CD4-positive, CD25-positive, alpha-beta regulatory T cell (primary cell): ENCODE results near the gene RECK. TPM values are rescaled to one million over a fixed set of nuclear protein-coding genes. Genes with fewer than 3 reads are reported as not detected.

Source experiments
- ATAC-seq, 2 donors: fragments of 150-1000 bp; cut with Tn5 transposase; one replicate each; pipeline ENCODE4 v1.10.0; 2021; ENCODE audit warnings: low read depth in 2 of 2, moderate number of reproducible peaks in 2 of 2, moderate library complexity in 1 of 2
- DNase-seq, 3 donors: peaks; one replicate each; pipeline versions ENCODE4 v3.0.0 to v3.0.0-alpha.2; 2012 to 2022; ENCODE audit warnings: mixed read lengths in 1 of 3
- H3K27ac ChIP-seq: one replicate; pipeline ENCODE4 v1.7.0; 2013; ENCODE audit warnings: mild to moderate bottlenecking, low read length; ENCODE audit not compliant: insufficient read depth, poor library complexity, severe bottlenecking
- H3K27me3 ChIP-seq: one replicate; pipeline ENCODE4 v1.7.0; 2013; ENCODE audit warnings: low read length; ENCODE audit not compliant: control insufficient read depth, insufficient read depth
- H3K36me3 ChIP-seq: one replicate; pipeline ENCODE4 v1.7.0; 2013; ENCODE audit warnings: mild to moderate bottlenecking, low read length, moderate library complexity; ENCODE audit not compliant: control insufficient read depth, insufficient read depth
- H3K4me1 ChIP-seq: 2 replicates; pipeline ENCODE4 v1.7.0; 2013; ENCODE audit warnings: mild to moderate bottlenecking, low read length; ENCODE audit not compliant: insufficient read depth, control insufficient read depth, poor library complexity, severe bottlenecking
- H3K4me3 ChIP-seq: one replicate; pipeline ENCODE4 v1.7.0; 2013; ENCODE audit warnings: low read depth, mild to moderate bottlenecking, low read length, moderate library complexity
- H3K9me3 ChIP-seq, 2 experiments: 1 replicate in 1 of 2; 2 replicates in 1 of 2; pipeline ENCODE4 v1.7.0; 2013; ENCODE audit warnings: low read length in 2 of 2, mild to moderate bottlenecking in 1 of 2, moderate library complexity in 1 of 2; ENCODE audit not compliant: control insufficient read depth in 2 of 2
- H3K27ac Mint-ChIP-seq, 3 donors: one replicate each; pipeline ENCODE4 v1.8.0; 2020 to 2022; ENCODE audit warnings: mild to moderate bottlenecking in 3 of 3, mixed read lengths in 3 of 3, moderate library complexity in 2 of 3
- H3K27me3 Mint-ChIP-seq: one replicate; pipeline ENCODE4 v1.8.0; 2022; ENCODE audit warnings: mild to moderate bottlenecking, mixed read lengths
- H3K36me3 Mint-ChIP-seq: one replicate; pipeline ENCODE4 v1.8.0; 2020; ENCODE audit warnings: mixed read lengths
- H3K4me1 Mint-ChIP-seq, 4 donors: one replicate each; pipeline ENCODE4 v1.8.0; 2020 to 2022; ENCODE audit warnings: mixed read lengths in 4 of 4, mild to moderate bottlenecking in 1 of 4
- H3K4me3 Mint-ChIP-seq, 4 donors: one replicate each; pipeline ENCODE4 v1.8.0; 2020 to 2022; ENCODE audit warnings: mild to moderate bottlenecking in 4 of 4, mixed read lengths in 4 of 4, moderate library complexity in 3 of 4
- H3K9me3 Mint-ChIP-seq, 7 donors: one replicate each; pipeline ENCODE4 v1.8.0; 2020 to 2022; ENCODE audit warnings: mixed read lengths in 7 of 7, mild to moderate bottlenecking in 3 of 7, moderate library complexity in 2 of 7
- polyA plus RNA-seq, 4 donors: library from polyadenylated mRNA; unstranded; fragments of 300-500 nt; fragmentation: Illumina TruSeq; gene quantifications; one replicate each; pipeline ENCODE4 v1.2.3, GENCODE V29; 2021
- total RNA-seq: library from RNA; stranded (reverse); gene quantifications from one replicate; pipeline ENCODE4 v1.2.3, GENCODE V29; 2022

The RECK gene
- total and polyA plus RNA-seq, 5 donors from 2014 or later = 5.5 to 12.6 (median 6.5) TPM

DNA sequence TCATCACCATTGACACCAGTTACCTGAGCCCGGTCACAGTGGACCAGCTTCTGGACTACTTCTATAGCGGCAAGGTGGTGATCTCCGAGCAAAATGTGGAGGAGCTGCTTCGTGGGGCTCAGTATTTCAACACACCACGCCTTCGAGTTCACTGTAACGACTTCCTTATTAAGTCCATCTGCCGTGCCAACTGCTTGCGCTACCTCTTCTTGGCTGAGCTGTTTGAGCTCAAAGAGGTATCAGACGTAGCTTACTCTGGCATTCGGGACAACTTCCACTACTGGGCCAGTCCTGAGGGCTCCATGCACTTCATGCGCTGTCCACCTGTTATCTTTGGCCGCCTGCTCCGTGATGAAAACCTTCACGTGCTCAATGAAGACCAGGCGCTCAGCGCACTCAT, 133.0 kb downstream of the RECK start:
- Mint-ChIP-seq H3K9me3 (no peaks in the 10 kb centered on the region), H3K27me3 (peaks cover 10% of the 10 kb centered on the region), H3K4me1 (peaks cover 0 to 11% (median 3%) of the 10 kb centered on the region in 4 donors), H3K27ac (no peak overlapping the region), H3K36me3 (no peaks in the 10 kb centered on the region), H3K4me3 (no peak overlapping the region)
- H3K4me1 ChIP-seq = peaks cover 11% of the 10 kb centered on the region
- DNase-seq (no peak), ATAC-seq (no peak)
- H3K27me3 ChIP-seq = no peaks in the 10 kb centered on the region
- H3K27ac ChIP-seq = no peak overlapping the region
- H3K4me3 ChIP-seq = no peak overlapping the region
- no peaks in the 10 kb centered on the region for H3K9me3 ChIP-seq
- no peaks in the 10 kb centered on the region for H3K36me3 ChIP-seq

DNA sequence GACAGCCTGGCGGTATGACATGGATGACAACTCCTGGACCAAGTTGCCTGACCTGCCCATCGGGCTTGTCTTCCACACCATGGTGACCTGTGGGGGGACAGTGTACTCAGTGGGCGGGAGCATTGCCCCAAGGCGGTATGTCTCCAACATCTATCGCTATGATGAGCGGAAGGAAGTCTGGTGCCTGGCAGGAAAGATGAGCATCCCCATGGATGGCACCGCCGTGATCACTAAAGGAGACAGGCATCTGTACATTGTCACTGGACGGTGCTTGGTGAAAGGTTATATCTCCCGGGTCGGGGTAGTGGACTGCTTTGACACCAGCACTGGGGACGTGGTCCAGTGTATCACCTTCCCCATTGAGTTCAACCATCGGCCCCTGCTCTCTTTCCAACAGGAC, 133.8 kb downstream of the RECK start:
- no peaks in the 10 kb centered on the region for H3K9me3 Mint-ChIP-seq
- no peaks in the 10 kb centered on the region for H3K9me3 ChIP-seq
- no peaks in the 10 kb centered on the region for H3K36me3 Mint-ChIP-seq
- H3K27me3 ChIP-seq = no peaks in the 10 kb centered on the region
- no peaks in the 10 kb centered on the region for H3K36me3 ChIP-seq
- DNase-seq = no peak
- no peak overlapping the region for H3K4me3 ChIP-seq
- no peak overlapping the region for H3K27ac ChIP-seq
- peaks cover 10% of the 10 kb centered on the region for H3K27me3 Mint-ChIP-seq
- H3K4me1 ChIP-seq = peaks cover 11% of the 10 kb centered on the region
- H3K4me1 Mint-ChIP-seq = peaks cover 0 to 8% (median 3%) of the 10 kb centered on the region in 4 donors
- no peak overlapping the region for H3K27ac Mint-ChIP-seq
- ATAC-seq = no peak
- no peak overlapping the region for H3K4me3 Mint-ChIP-seq

DNA sequence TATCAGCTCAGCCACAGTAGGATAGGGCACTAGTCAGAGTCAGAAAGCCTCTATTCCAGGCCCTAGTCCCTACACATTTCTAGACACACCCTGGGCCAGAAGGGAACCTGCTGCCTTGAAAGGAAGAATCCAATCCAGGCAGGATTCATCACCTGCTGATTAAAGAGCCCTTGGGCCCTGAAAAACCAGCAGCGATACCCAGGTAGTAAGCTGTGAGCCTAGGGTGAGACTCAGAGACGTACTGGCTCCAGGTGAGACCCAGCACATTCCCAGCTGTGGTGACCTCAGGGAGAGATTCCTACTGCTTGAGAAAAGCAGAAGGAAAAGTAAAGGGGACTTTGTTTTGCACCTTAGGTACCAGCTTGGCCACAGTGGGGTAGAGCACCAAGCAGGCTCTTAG, 137.1 kb downstream of the RECK start:
- Histone ChIP-seq H3K4me3 (no peak overlapping the region), H3K9me3 (no peaks in the 10 kb centered on the region), H3K4me1 (no peaks in the 10 kb centered on the region), H3K27me3 (no peaks in the 10 kb centered on the region), H3K27ac (no peak overlapping the region), H3K36me3 (no peaks in the 10 kb centered on the region)
- Mint-ChIP-seq H3K9me3 (peaks cover 0 to 2% (median 0%) of the 10 kb centered on the region in 7 donors), H3K27me3 (peaks cover 24% of the 10 kb centered on the region), H3K36me3 (no peaks in the 10 kb centered on the region), H3K4me1 (peaks cover 0 to 2% (median 0%) of the 10 kb centered on the region in 4 donors), H3K4me3 (no peak overlapping the region), H3K27ac (no peak overlapping the region)
- ATAC-seq = no peak
- DNase-seq = no peak

Other genes with a start within 250 kb of the RECK start
- 7.7 TPM for gene NPR2, start 245.3 kb upstream of the RECK start, total RNA-seq
- gene NPR2, start 245.3 kb upstream of the RECK start, polyA plus RNA-seq = 1 to 10 TPM in 2 of 4 donors, under 1 TPM in 1, not detected in 1; 0.46 to 1.9 (median 1.5) TPM
- 0.99 TPM for gene SPAG8, start 224.7 kb upstream of the RECK start, total RNA-seq
- 1 to 10 TPM in 1 of 4 donors, under 1 TPM in 2, not detected in 1; 0.75 to 1.3 (median 0.85) TPM for gene SPAG8, start 224.7 kb upstream of the RECK start, polyA plus RNA-seq
- gene HINT2, start 221.9 kb upstream of the RECK start, total RNA-seq = 21.7 TPM
- 100 to 1,000 TPM in 2 of 4 donors, 10 to 100 TPM in 2; 70.5 to 105 (median 90.6) TPM for gene HINT2, start 221.9 kb upstream of the RECK start, polyA plus RNA-seq
- not detected for gene FAM221B, start 208.2 kb upstream of the RECK start, total RNA-seq
- under 1 TPM in 1 of 4 donors, not detected in 3; 0.03 TPM for gene FAM221B, start 208.2 kb upstream of the RECK start, polyA plus RNA-seq
- gene TMEM8B, start 207.7 kb upstream of the RECK start, total RNA-seq = 3.3 TPM
- gene TMEM8B, start 207.7 kb upstream of the RECK start, polyA plus RNA-seq = 1 to 10 TPM in 3 of 4 donors, under 1 TPM in 1; 0.21 to 1.5 (median 1.3) TPM
- gene OR13J1, start 166.5 kb upstream of the RECK start, total RNA-seq = not detected
- gene OR13J1, start 166.5 kb upstream of the RECK start, polyA plus RNA-seq = not detected
- not detected for gene HRCT1, start 130.7 kb upstream of the RECK start, total RNA-seq
- gene HRCT1, start 130.7 kb upstream of the RECK start, polyA plus RNA-seq = not detected
- gene SPAAR, start 127.4 kb upstream of the RECK start, total RNA-seq = not detected
- gene SPAAR, start 127.4 kb upstream of the RECK start, polyA plus RNA-seq = not detected
- not detected for gene OR2S2, start 78.8 kb upstream of the RECK start, total RNA-seq
- not detected for gene OR2S2, start 78.8 kb upstream of the RECK start, polyA plus RNA-seq
- 55.7 TPM for gene GLIPR2, start 99.8 kb downstream of the RECK start, total RNA-seq
- 100 to 1,000 TPM; 106 to 175 (median 139) TPM for gene GLIPR2, start 99.8 kb downstream of the RECK start, polyA plus RNA-seq
- 1.4 TPM for gene CCIN, start 132.5 kb downstream of the RECK start, total RNA-seq
- gene CCIN, start 132.5 kb downstream of the RECK start, polyA plus RNA-seq = under 1 TPM in 1 of 4 donors, not detected in 3; 0.38 TPM
- 46.7 TPM for gene CLTA, start 154.0 kb downstream of the RECK start, total RNA-seq
- gene CLTA, start 154.0 kb downstream of the RECK start, polyA plus RNA-seq = 100 to 1,000 TPM; 152 to 175 (median 168) TPM
- 15.7 TPM for gene GNE, start 221.5 kb downstream of the RECK start, total RNA-seq
- gene GNE, start 221.5 kb downstream of the RECK start, polyA plus RNA-seq = 1 to 10 TPM; 3.4 to 7.0 (median 5.2) TPM